Dedifferentiated amniotic fluid mesenchymal stem cell (primary cell): Measurements from ENCODE around the gene SPATA6.
A peak's percentile ranks its signal among the peaks of the same experiment; 100 is the strongest.
"Not testable (repeated sequence)": the region's sequence is repeated elsewhere in the genome, so short reads cannot be mapped to it uniquely, and the experiment has no call there.

Source experiments
- DNase-seq: peaks from one replicate; pipeline ENCODE4 v3.0.0-alpha.2; 2016; ENCODE audit errors: extremely low spot score

SPATA6 gene

GRCh38 chr1:48471691-48472576 is at the start of gene SPATA6:
TSS of gene SPATA6 (minus strand) at chr1:48472204. CDS start at chr1:48472008, 196 bp downstream.
- peak; percentile 95 for DNase-seq

- not testable (repeated sequence) for DNase-seq
Observed at GRCh38 chr1:48519896-48520295, 47.9 kb upstream of the SPATA6 start.

DNA sequence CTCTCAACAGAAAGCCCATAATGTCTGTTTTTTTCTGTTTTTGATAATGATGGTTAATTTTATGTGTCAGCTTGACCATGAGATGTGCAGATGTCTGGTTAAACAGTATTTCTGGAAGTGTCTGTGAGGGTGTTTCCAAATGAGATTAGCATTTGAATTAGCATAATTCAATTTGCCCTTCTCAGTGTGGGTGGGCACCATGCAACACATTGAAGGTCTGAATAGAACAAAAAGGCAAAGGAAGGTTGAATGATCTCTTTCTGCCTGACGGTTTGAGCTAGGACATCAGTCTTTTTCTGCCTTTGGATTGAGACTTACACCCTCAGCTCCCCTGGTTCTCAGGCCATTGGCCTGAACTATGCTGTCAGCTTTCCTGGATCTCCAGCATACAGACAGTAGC is 34.9 kb upstream of the SPATA6 start:
- DNase-seq = no peak

DNA sequence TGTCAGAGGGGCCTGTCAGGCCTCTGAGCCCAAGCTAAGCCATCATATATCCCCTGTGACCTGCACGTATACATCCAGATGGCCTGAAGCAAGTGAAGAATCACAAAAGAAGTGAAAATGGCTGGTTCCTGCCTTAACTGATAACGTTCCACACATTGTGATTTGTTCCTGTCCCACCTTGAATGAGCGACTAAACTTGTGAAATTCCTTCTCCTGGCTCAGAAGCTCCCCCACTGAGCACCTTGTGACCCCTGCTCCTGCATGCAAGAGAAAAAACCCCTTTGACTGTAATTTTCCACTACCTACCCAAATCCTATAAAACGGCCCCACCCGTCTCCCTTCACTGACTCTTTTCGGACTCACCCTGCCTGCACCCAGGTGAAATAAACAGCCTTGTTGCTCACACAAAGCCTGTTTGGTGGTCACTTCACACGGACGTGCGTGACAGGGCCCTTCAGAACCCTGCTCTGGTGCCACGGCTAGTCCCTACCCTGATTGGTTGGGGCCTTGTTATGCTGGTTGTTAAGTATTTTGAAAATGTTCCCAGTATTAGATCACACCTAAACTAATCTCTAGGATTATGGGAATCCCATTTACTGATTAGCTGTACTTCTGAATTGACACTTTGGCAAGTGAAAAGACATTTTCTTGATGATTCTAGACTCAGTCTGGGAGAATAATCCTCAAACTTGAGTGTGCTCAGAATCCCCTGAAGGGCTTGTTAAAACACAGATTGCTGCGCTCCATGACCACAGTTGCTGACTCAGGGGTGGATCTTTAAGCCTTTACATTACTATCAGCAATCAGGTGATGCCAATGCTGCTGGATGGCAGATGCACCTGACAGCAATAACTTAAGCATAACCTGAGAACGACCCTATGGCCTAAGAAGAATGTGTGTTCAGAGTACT is 28.8 kb upstream of the SPATA6 start:
- DNase-seq = no peak

GRCh38 chr1:48499211-48499735 is 27.3 kb upstream of the SPATA6 start:
- DNase-seq = no peak

DNA sequence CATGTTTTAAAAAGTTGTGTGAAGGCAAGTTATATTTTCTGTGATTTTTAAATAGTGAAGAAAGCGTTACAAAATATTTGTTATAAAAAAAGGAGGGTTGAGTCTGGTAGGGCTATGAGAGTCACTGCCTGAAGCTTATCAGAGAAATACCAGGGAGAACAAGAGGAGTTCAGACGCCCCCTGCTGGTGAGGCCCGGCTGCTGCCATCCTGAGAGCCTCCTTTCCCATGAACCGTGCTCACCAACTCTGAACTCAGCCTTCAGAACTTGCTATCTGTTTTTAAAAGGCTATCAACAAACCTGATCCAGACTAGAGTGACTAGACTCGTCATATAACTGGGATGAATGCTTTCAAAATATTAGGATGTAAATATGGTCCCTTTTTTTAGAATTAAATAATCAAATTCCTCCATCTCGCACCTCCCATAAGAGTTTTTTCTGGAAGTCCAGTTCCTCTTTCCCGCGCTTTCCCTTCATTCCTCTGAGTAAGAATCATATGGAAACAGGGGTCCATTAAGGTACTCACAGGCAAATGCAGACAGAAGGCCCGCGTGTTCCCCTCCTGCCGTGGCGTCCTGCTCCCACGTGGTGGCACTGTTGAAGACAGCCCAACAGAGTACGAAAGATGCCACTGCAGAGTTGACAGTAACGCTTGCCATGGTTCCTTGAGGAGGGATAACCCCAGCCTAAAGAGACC is 26.2 kb upstream of the SPATA6 start:
- peak; percentile 78 for DNase-seq

DNA sequence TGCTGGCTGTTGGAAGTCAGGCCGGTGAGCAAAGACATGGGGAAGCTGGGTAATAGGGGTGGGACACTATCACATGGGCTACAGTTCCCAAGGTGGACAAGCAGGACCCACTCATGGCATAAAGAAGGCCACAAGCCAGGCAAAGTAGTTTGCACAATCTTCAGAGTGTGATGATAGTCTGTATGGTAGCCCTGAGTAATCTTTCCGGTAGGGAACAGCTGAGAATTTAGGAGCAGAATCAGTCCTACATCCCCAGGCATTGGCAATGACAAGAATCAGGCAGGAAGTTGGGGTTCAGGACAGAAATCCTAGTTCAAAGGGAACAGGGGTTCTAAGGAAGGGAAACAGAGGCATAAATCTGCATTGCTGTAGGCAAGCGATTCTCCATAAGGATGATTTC is 23.9 kb upstream of the SPATA6 start:
- DNase-seq = no peak

DNA sequence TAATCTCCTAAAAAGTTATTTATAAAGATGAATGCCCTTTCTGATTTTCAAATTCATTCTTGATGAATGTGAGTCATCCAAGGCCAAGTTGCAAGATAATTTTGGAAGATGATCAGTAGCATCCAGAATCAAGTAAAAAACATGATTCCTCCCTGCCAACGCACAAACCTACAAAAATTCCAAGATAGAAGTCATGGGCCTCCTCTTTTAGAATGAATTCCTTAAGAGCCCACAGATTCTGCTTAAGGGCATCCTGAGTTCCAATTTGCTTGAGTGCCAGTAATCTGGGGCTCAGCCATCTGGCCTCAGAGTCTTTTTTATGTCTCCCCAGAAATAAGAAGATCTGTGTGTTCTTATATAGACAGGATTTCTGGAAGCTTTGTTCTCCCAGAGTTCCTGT is 23.2 kb upstream of the SPATA6 start:
- DNase-seq = peak; percentile 50

- DNase-seq = peak; percentile 92
Observed at GRCh38 chr1:48493970-48494769, 22.2 kb upstream of the SPATA6 start.

GRCh38 chr1:48493041-48493440 is 21.0 kb upstream of the SPATA6 start:
- DNase-seq = no peak

- no peak for DNase-seq
Observed at GRCh38 chr1:48492392-48492791, 20.4 kb upstream of the SPATA6 start.

DNA sequence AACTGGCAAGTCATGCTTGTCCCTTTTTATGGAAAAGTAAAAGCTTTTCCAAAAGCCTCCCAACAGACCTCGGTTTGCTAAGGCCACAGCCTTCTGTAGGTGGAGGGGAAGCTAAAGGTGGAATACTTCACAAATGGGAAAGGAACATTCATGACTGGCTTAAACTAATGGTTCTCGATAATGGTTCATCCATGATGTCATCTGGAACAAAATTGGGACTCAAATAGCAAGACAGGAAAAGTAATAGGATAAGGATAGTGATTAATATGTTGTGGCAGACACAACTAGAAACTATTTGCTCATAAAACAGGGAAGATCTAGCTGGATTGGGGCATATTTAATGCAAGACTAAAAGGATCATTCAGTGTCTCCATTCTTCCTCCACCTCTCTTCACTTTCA is 16.7 kb upstream of the SPATA6 start:
- DNase-seq = no peak

DNA sequence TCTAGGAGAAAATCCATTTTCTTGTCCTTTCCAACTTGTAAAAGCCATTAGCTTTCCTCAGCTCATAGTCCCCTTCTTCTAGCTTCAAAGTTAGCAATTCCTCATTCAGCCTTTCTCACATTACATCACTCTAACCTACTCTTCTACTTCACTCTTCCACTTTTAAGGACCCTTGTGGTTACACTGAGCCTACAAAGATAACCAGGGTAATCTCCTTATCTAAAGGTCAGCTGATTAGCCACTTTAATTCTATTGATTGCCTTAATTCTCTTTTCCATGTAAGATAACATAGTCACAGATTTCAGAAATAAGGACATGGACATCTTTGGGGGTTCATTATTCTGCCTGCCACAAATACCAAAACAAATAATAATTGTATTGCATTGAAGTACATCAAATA is 8.5 kb upstream of the SPATA6 start:
- DNase-seq = no peak

- not testable (repeated sequence) for DNase-seq
Observed at GRCh38 chr1:48480023-48480422, 8.0 kb upstream of the SPATA6 start.

DNA sequence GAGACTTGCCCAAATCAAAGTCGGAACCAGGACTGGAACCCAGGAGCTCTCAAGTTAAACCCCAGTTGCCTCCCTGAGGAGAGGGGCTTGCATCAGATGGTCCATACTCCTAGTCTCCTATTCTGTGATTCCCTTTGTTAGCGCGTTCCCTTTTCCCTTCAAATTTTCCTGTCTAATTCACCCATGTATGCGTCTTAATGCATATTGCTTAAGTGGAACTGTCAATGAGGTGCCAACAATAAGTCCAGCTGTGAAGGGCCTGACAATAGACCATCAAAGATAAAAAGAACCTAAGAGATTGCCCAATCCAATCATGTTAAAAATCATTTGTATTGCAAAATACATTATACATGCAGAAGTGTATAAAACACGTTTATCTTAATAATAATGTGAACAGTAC is 634 bp upstream of the SPATA6 start:
- DNase-seq = no peak

DNA sequence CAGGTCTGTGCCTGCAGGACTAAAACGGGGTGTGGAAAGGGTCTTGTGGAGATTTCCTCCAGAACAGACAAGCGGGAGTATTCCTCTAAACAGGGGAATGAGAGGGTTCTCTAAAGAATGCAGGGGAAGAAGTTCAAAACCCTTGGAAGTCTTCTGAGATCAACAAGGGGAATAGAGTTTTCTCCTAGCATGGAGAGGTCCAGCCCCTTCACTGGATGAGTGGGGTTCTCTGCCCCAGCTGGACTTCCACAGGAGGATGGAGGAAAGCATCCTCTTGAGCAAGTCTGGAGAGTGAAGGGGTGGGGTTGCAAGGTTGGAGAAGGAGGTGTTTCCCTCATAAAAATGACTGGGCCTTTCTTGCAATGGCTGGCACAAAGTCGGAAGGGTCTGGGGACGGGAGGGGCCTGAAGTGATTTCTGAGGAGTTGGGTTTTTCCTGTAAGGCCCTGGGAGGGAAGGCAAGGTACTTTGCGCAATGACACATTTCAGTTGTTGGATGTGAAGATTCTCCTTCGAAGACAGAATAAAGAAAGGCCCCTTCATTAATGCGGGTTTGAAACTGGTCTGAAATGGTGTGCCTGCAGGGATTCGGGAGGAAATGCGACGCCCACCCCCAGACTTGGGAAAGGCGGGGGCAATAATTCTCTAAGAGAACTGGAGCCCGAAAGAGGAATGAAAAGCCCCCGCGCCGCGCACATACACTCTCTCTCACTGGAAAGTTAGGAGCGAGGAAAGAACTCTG is 884 bp downstream of the SPATA6 start:
- DNase-seq = no peak

DNA sequence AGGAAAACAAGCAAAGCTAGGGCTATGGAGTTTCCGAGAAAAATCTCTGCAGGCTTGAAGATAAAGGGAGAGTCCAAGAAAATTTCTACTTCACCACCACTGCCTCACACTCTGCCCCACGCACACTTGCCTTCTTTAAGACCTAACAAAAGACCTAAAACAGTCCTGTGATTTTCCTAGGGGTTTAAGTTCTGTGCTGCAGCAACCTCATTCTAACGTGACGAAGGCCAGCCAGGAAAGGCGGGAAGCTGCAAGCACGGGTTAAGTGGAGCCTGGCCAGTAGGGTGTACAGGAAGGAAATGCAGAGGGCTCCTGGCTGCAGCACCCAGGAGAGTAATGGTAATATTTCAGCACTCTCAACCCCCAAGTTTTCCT is 1.5 kb downstream of the SPATA6 start:
- no peak for DNase-seq

GRCh38 chr1:48469616-48470480 is 2.2 kb downstream of the SPATA6 start:
- DNase-seq = peak; percentile 28

- no peak for DNase-seq
Observed at GRCh38 chr1:48466594-48466993, 5.4 kb downstream of the SPATA6 start.
